ENCODE measurements around the gene KATNAL2. TPM values are rescaled to one million over a fixed set of nuclear protein-coding genes. Genes with fewer than 3 reads are reported as not detected.
"Not testable (repeated sequence)": the region's sequence is repeated elsewhere in the genome, so short reads cannot be mapped to it uniquely, and the experiment has no call there.

KATNAL2 gene
- total RNA-seq, 1 donor: 0.42 TPM

DNA sequence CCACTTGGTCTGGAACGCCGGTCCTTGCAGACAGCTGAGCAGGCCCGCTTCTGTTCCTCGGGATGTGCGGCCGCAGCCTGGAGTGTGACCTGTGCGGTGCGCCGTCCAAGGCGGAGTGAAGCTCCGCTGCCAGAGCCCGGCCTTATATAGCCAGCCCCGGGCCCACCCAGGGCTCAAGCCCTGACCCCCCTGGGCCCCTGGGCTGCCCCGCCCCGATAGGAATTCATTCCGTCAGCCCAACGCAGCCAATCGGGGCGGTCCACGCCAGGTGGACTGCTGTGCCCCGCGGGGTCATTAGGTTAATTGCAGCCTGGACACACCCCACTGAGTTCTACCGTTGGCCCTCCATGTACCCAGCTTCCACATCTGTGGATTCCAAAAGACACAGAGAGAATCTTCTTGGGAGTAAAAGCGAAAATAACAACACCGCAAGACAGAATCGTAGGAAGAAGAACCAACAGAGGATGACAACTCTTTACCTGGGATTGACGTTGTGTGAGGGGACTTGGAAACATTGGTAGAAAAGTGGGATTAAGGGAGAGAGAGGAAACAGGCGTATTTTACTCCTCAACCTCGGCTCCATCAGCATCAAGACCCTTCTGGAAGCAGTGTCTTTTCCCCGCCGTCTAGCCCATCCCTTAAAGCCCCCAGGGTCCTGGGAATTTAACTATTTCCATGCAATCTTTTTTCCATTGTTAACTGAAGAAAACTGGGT lies 47.3 kb downstream of the KATNAL2 start:
- not testable (repeated sequence) for H3K27me3 ChIP-seq (ENCODE audit: insufficient read depth, low read length); H3K4me3 ChIP-seq (ENCODE audit: low read length); H3K9me3 ChIP-seq (ENCODE audit: low read depth, low read length); H3K4me1 ChIP-seq (ENCODE audit: insufficient read depth, low read length)

DNA sequence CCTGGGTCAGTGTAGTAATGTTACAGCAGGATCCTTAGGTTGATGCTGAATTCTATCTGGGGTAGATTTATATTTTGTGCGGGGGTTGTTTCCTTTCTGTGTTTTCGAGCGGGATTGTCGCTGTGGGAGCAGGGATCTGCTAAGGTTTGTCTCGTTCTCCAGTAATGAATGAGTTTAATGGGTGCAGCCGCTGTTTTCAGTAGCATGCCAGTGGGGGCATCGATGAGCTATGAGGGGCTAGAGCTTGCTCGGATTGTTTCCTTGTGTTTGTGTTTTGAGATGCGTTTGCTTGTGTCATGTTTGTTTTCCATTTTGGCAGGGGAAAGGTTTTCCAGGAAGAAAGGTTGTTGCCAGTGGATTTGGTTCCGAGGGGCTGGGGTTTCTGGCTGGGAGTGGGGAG lies 48.9 kb downstream of the KATNAL2 start:
- not testable (repeated sequence) for H3K4me1 ChIP-seq (ENCODE audit: insufficient read depth, low read length); H3K4me3 ChIP-seq (ENCODE audit: low read length); H3K9me3 ChIP-seq (ENCODE audit: low read depth, low read length)

GRCh38 chr18:46969551-46969950 lies 52.1 kb downstream of the KATNAL2 start:
- not testable (repeated sequence) for H3K9me3 ChIP-seq (ENCODE audit: low read depth, low read length); H3K4me3 ChIP-seq (ENCODE audit: low read length); H3K27me3 ChIP-seq (ENCODE audit: insufficient read depth, low read length); H3K4me1 ChIP-seq (ENCODE audit: insufficient read depth, low read length)

More for the DNA sequence above, 48.9 kb downstream of the KATNAL2 start:
- H3K27me3 ChIP-seq (ENCODE audit: insufficient read depth, low read length): not testable (repeated sequence)

- H3K4me1 ChIP-seq (ENCODE audit: insufficient read depth, low read length); H3K4me3 ChIP-seq (ENCODE audit: low read length); H3K9me3 ChIP-seq (ENCODE audit: low read depth, low read length); H3K27me3 ChIP-seq (ENCODE audit: insufficient read depth, low read length): not testable (repeated sequence)
Measured at GRCh38 chr18:47019870-47020269, 102.5 kb downstream of the KATNAL2 start.

DNA sequence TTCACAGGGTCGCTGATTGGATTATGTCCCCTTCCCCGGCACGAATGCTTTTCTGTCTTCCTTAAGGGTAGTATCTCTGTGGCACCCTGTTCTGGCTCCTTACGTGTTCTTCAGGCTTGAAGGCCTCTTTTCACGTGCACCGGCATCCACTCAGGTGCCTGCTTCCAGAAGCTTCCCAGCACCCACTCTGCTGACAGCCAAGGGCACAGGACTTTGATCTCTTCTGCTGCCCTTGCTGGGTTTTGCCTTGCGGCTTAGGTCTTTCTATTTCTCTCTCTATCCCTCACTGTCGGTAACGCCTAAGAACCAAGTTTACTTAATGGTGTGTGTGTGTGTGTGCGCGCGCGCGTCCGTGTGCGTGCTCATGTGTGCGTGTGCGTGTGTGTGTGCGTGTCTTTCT lies 103.4 kb downstream of the KATNAL2 start:
- not testable (repeated sequence) for H3K4me3 ChIP-seq (ENCODE audit: low read length); H3K27me3 ChIP-seq (ENCODE audit: insufficient read depth, low read length); H3K4me1 ChIP-seq (ENCODE audit: insufficient read depth, low read length); H3K9me3 ChIP-seq (ENCODE audit: low read depth, low read length)

DNA sequence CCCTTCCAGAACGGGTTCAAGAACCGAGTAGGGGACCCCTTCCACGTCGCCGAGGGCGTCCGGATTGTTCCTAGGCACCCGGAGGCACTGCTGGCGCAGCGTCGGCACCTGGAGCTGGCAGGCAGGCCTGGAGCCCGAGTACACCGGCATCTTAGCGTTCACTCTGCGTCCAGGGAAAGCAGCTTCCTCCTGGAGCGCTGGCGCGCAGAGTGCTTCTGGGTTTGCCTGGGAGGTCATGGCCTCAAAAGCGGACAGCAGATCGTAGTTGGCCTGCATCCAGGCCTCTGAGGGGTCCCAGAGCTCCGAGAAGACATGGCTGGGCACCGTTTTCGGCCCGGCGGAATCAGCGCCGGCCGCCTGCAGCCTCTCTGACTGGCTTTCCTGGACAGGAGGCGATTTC lies 105.4 kb downstream of the KATNAL2 start:
- H3K4me3 ChIP-seq (ENCODE audit: low read length); H3K4me1 ChIP-seq (ENCODE audit: insufficient read depth, low read length); H3K9me3 ChIP-seq (ENCODE audit: low read depth, low read length); H3K27me3 ChIP-seq (ENCODE audit: insufficient read depth, low read length): not testable (repeated sequence)

DNA sequence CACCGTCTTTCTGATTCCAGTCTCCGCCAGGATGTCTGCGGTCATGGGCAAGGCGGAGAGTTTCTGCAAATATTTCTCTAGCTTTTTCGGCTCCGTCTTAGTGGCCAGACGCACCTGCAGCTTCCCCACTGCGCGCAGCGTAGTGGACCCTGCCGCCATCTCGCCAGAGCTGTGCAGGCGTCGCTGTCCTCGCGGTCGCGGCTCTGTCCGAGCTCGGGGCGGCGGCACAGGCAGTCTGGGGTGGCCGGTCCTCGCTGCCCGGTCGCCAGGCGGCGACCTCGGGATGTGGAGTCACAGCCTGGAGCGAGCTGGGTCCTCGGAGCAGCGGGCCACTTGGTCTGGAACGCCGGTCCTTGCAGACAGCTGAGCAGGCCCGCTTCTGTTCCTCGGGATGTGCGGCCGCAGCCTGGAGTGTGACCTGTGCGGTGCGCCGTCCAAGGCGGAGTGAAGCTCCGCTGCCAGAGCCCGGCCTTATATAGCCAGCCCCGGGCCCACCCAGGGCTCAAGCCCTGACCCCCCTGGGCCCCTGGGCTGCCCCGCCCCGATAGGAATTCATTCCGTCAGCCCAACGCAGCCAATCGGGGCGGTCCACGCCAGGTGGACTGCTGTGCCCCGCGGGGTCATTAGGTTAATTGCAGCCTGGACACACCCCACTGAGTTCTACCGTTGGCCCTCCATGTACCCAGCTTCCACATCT lies 106.5 kb downstream of the KATNAL2 start:
- not testable (repeated sequence) for H3K9me3 ChIP-seq (ENCODE audit: low read depth, low read length); H3K4me1 ChIP-seq (ENCODE audit: insufficient read depth, low read length); H3K4me3 ChIP-seq (ENCODE audit: low read length); H3K27me3 ChIP-seq (ENCODE audit: insufficient read depth, low read length)

- not testable (repeated sequence) for H3K9me3 ChIP-seq (ENCODE audit: low read depth, low read length); H3K27me3 ChIP-seq (ENCODE audit: insufficient read depth, low read length); H3K4me1 ChIP-seq (ENCODE audit: insufficient read depth, low read length); H3K4me3 ChIP-seq (ENCODE audit: low read length)
Measured at GRCh38 chr18:47025557-47026174, 108.3 kb downstream of the KATNAL2 start.

DNA sequence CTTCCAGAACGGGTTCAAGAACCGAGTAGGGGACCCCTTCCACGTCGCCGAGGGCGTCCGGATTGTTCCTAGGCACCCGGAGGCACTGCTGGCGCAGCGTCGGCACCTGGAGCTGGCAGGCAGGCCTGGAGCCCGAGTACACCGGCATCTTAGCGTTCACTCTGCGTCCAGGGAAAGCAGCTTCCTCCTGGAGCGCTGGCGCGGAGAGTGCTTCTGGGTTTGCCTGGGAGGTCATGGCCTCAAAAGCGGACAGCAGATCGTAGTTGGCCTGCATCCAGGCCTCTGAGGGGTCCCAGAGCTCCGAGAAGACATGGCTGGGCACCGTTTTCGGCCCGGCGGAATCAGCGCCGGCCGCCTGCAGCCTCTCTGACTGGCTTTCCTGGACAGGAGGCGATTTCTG lies 111.3 kb downstream of the KATNAL2 start:
- not testable (repeated sequence) for H3K4me3 ChIP-seq (ENCODE audit: low read length); H3K9me3 ChIP-seq (ENCODE audit: low read depth, low read length); H3K4me1 ChIP-seq (ENCODE audit: insufficient read depth, low read length); H3K27me3 ChIP-seq (ENCODE audit: insufficient read depth, low read length)

DNA sequence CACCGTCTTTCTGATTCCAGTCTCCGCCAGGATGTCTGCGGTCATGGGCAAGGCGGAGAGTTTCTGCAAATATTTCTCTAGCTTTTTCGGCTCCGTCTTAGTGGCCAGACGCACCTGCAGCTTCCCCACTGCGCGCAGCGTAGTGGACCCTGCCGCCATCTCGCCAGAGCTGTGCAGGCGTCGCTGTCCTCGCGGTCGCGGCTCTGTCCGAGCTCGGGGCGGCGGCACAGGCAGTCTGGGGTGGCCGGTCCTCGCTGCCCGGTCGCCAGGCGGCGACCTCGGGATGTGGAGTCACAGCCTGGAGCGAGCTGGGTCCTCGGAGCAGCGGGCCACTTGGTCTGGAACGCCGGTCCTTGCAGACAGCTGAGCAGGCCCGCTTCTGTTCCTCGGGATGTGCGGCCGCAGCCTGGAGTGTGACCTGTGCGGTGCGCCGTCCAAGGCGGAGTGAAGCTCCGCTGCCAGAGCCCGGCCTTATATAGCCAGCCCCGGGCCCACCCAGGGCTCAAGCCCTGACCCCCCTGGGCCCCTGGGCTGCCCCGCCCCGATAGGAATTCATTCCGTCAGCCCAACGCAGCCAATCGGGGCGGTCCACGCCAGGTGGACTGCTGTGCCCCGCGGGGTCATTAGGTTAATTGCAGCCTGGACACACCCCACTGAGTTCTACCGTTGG lies 112.4 kb downstream of the KATNAL2 start:
- H3K9me3 ChIP-seq (ENCODE audit: low read depth, low read length); H3K4me1 ChIP-seq (ENCODE audit: insufficient read depth, low read length); H3K27me3 ChIP-seq (ENCODE audit: insufficient read depth, low read length); H3K4me3 ChIP-seq (ENCODE audit: low read length): not testable (repeated sequence)

DNA sequence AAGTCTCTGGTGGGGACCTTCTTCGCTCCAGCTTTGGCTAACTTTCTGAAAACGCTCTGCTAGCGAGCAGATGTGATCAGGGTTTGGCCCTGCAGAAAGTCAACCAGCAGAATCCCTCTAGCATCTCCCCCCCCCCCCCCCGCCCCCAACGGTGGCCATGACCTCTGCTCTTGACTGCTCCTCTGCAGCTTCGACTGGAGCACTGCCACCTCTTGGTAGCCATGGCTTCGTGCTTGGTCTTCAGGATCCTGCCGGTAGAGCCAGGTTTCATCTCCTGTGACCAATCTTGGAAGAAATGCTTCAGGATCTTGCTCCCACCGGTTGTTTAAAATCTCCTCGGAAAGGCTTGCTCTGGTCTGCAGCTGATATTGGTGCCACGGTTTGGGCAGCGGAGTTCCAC lies 113.5 kb downstream of the KATNAL2 start:
- H3K4me1 ChIP-seq (ENCODE audit: insufficient read depth, low read length); H3K4me3 ChIP-seq (ENCODE audit: low read length); H3K27me3 ChIP-seq (ENCODE audit: insufficient read depth, low read length); H3K9me3 ChIP-seq (ENCODE audit: low read depth, low read length): not testable (repeated sequence)

DNA sequence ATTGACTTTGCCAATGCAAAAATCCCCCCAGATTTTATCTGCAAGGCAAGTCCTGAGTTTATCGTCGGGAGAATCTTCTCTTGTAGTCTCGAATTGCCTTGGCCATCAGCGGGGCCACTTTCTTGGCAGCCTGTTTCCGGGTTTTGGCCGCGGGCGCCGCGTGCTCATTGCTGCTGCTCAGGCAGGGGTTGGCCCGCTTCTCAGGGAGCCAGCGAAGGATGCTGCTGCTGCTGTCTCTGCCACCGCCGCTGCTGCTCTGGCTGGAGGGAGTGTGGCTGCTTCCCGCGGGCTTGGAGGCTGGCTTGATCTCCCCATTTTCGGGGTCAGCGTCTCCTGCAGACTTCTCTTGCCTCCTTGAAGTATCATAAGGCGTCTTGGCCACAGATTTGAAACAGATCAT lies 115.5 kb downstream of the KATNAL2 start:
- Histone ChIP-seq H3K4me3 (ENCODE audit: low read length) (no peak overlapping the region), H3K27me3 (ENCODE audit: insufficient read depth, low read length) (no peaks in the 10 kb centered on the region), H3K4me1 (ENCODE audit: insufficient read depth, low read length) (no peaks in the 10 kb centered on the region), H3K9me3 (ENCODE audit: low read depth, low read length) (no peaks in the 10 kb centered on the region)

- H3K9me3 ChIP-seq (ENCODE audit: low read depth, low read length); H3K4me1 ChIP-seq (ENCODE audit: insufficient read depth, low read length); H3K27me3 ChIP-seq (ENCODE audit: insufficient read depth, low read length); H3K4me3 ChIP-seq (ENCODE audit: low read length): not testable (repeated sequence)
Measured at GRCh38 chr18:47034591-47034990, 117.2 kb downstream of the KATNAL2 start.

DNA sequence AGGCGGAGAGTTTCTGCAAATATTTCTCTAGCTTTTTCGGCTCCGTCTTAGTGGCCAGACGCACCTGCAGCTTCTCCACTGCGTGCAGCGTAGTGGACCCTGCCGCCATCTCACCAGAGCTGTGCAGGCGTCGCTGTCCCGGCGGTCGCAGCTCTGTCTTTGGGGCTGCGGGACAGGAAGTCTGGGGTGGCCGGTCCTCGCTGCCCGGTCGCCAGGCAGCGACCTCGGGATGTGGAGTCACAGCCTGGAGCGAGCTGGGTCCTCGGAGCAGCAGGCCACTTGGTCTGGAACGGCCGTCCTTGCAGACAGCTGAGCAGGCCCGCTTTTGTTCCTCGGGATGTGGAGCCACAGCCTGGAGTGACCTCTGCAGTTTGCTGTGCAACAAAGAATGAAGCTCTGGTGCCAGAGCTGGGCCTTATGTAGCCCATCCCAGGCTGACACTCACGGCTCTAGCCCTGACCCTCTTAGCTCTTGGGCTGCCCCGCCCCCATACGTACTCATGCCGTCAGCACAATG lies 117.8 kb downstream of the KATNAL2 start, which contains the start of gene ELOA2:
Gene ELOA2 (minus strand): TSS at position 466 of the 516 bp plus-strand sequence. CDS start 357 bp downstream, at position 109.
- Histone ChIP-seq H3K4me3 (ENCODE audit: low read length) (no peak within 1 kb of the TSS), H3K9me3 (ENCODE audit: low read depth, low read length) (no peaks in the 10 kb centered on the region), H3K27me3 (ENCODE audit: insufficient read depth, low read length) (no peaks in the 10 kb centered on the region), H3K4me1 (ENCODE audit: insufficient read depth, low read length) (no peaks in the 10 kb centered on the region)

- Histone ChIP-seq H3K9me3 (ENCODE audit: low read depth, low read length) (no peaks in the 10 kb centered on the region), H3K4me3 (ENCODE audit: low read length) (no peak overlapping the region), H3K27me3 (ENCODE audit: insufficient read depth, low read length) (no peaks in the 10 kb centered on the region), H3K4me1 (ENCODE audit: insufficient read depth, low read length) (no peaks in the 10 kb centered on the region)
Measured at GRCh38 chr18:47036298-47036874, 119.0 kb downstream of the KATNAL2 start.
